Dermis blood vessel endothelial cell (primary cell): ENCODE results near the gene BBLN. TPM values are rescaled to one million over a fixed set of nuclear protein-coding genes. Genes with fewer than 3 reads are reported as not detected.
"Not testable (repeated sequence)": the region's sequence is repeated elsewhere in the genome, so short reads cannot be mapped to it uniquely, and the experiment has no call there.

Experiments
- DNase-seq: peaks from one replicate; pipeline ENCODE4 v3.0.0; 2010
- total RNA-seq: library from RNA; depleted of rRNA; stranded (reverse); fragments of >200 nt; gene quantifications from 2 replicates; pipeline ENCODE4 v1.2.3, GENCODE V29; 2014

Gene BBLN
- total RNA-seq, 1 donor from 2014 or later = 77.1 TPM

GRCh38 chr9:128124873-128125579 is 35.0 kb upstream of the BBLN start:
- peak; percentile 74 for DNase-seq

- DNase-seq = no peak
Observed at GRCh38 chr9:128125580-128126354, 34.3 kb upstream of the BBLN start.

- peak; percentile 91 for DNase-seq
Observed at GRCh38 chr9:128127568-128127989, 32.5 kb upstream of the BBLN start, which contains the start of gene PTGES2. TSS of gene PTGES2 (minus strand) at chr9:128127729. CDS start at chr9:128127717, 12 bp downstream.

GRCh38 chr9:128127990-128128835 is 31.9 kb upstream of the BBLN start:
- peak; percentile 90 for DNase-seq

GRCh38 chr9:128128836-128129590 is 31.1 kb upstream of the BBLN start:
- DNase-seq = no peak

GRCh38 chr9:128129976-128130590 is 30.0 kb upstream of the BBLN start:
- DNase-seq = not testable (repeated sequence)

- DNase-seq = not testable (repeated sequence)
Observed at GRCh38 chr9:128130651-128131050, 29.4 kb upstream of the BBLN start.

- not testable (repeated sequence) for DNase-seq
Observed at GRCh38 chr9:128131346-128131745, 28.7 kb upstream of the BBLN start.

- DNase-seq = not testable (repeated sequence)
Observed at GRCh38 chr9:128132139-128132538, 27.9 kb upstream of the BBLN start.

- not testable (repeated sequence) for DNase-seq
Observed at GRCh38 chr9:128135561-128135960, 24.5 kb upstream of the BBLN start.

GRCh38 chr9:128136816-128137793 is 23.0 kb upstream of the BBLN start:
- no peak for DNase-seq

GRCh38 chr9:128138001-128138400 is 22.1 kb upstream of the BBLN start:
- no peak for DNase-seq

GRCh38 chr9:128139621-128140020 is 20.4 kb upstream of the BBLN start:
- DNase-seq = no peak

- no peak for DNase-seq
Observed at GRCh38 chr9:128141604-128142003, 18.5 kb upstream of the BBLN start.

GRCh38 chr9:128142061-128142460 is 18.0 kb upstream of the BBLN start:
- no peak for DNase-seq

GRCh38 chr9:128142596-128142995 is 17.5 kb upstream of the BBLN start:
- no peak for DNase-seq

- no peak for DNase-seq
Observed at GRCh38 chr9:128143525-128144238, 16.4 kb upstream of the BBLN start.

- DNase-seq = no peak
Observed at GRCh38 chr9:128144239-128145181, 15.6 kb upstream of the BBLN start.

GRCh38 chr9:128145536-128145935 is 14.5 kb upstream of the BBLN start:
- no peak for DNase-seq
